ENCODE data around the gene OR6B3. TPM values are rescaled to one million over a fixed set of nuclear protein-coding genes. Genes with fewer than 3 reads are reported as not detected.

The OR6B3 gene
- total RNA-seq, 2 donors from 2014 or later, result not detected

DNA sequence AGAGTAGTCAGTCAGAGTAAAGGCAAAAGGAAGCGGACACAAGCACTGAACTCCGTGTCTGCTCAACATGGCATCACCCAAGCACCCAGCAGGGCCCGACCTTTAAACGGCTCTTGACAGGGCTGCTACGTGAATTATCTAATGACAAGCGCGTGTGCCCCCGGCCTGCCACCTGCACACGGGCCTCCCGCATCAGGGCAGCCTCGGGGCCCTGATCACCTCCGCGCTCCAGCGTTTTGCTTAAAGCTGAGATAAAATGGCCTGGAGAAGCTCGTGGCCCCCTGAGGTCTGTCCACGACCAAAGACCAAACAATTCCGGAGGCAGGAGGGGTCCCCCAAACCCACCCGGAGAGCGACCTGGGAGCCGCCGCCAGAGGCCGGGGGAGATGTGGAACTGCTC lies 28.6 kb downstream of the OR6B3 start:
- no peaks in the 10 kb centered on the region for H3K27me3 ChIP-seq
- intact Hi-C loops (cut with DNase I), result no loop called here
- H3K27ac ChIP-seq, result peak overlapping the region; percentile 80 to 98 (median 92)
- ATAC-seq (no peak), DNase-seq (peak in 1 of 4 donors; percentile 18)
- TF ChIP-seq POLR2A (IDR thresholded peaks at IDR 0.05), result no peak
- TF ChIP-seq, protein P1, sequence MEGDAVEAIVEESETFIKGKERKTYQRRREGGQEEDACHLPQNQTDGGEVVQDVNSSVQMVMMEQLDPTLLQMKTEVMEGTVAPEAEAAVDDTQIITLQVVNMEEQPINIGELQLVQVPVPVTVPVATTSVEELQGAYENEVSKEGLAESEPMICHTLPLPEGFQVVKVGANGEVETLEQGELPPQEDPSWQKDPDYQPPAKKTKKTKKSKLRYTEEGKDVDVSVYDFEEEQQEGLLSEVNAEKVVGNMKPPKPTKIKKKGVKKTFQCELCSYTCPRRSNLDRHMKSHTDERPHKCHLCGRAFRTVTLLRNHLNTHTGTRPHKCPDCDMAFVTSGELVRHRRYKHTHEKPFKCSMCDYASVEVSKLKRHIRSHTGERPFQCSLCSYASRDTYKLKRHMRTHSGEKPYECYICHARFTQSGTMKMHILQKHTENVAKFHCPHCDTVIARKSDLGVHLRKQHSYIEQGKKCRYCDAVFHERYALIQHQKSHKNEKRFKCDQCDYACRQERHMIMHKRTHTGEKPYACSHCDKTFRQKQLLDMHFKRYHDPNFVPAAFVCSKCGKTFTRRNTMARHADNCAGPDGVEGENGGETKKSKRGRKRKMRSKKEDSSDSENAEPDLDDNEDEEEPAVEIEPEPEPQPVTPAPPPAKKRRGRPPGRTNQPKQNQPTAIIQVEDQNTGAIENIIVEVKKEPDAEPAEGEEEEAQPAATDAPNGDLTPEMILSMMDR (IDR thresholded peaks at IDR 0.05), result no peak
- peaks cover 0 to 11% of the 10 kb centered on the region in 2 donors for H3K36me3 ChIP-seq (replicated peaks in 1 of 2; ENCODE audit: insufficient read depth in 1 of 2, low read depth in 2 of 2)
- 0% methylated on average over 5 to 22 of the region's 22 CpGs for WGBS, 2 donors
- peak overlapping the region; percentile 79 to 99 for H3K4me3 ChIP-seq
- H3K9me3 ChIP-seq, result no peaks in the 10 kb centered on the region
- H3K4me1 ChIP-seq, result peaks cover 18% of the 10 kb centered on the region

DNA sequence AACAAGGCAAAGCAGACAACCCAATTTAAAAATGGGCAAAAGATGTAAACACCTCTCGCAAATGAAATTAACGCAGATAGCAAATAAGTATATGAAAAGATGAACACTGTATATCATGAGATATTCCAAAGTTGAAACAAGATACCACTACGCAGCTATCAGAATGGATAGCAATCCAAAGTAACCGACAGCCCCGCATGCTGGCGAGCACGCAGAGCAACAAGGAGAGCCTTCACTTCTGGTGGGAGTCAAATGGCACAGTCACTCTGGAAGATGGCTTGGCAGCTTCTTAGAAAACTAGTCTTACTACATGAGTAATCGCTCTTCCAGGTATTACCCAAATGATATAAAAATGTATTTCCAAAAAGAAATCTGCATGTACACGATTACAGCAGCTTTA lies 29.5 kb downstream of the OR6B3 start:
- TF ChIP-seq, protein P1 (IDR thresholded peaks at IDR 0.05), result no peak
- DNase-seq, result no peak
- no peak overlapping the region for H3K27ac ChIP-seq
- no peak overlapping the region for H3K4me3 ChIP-seq
- WGBS, 2 donors, result 64 to 66% methylated on average over 9 of the region's 9 CpGs
- H3K4me1 ChIP-seq, result peaks cover 18% of the 10 kb centered on the region
- no peak for ATAC-seq
- intact Hi-C loops (cut with DNase I), result no loop called here
- no peaks in the 10 kb centered on the region for H3K9me3 ChIP-seq
- peaks cover 0 to 13% of the 10 kb centered on the region in 2 donors for H3K36me3 ChIP-seq (replicated peaks in 1 of 2; ENCODE audit: insufficient read depth in 1 of 2, low read depth in 2 of 2)
- no peaks in the 10 kb centered on the region for H3K27me3 ChIP-seq

DNA sequence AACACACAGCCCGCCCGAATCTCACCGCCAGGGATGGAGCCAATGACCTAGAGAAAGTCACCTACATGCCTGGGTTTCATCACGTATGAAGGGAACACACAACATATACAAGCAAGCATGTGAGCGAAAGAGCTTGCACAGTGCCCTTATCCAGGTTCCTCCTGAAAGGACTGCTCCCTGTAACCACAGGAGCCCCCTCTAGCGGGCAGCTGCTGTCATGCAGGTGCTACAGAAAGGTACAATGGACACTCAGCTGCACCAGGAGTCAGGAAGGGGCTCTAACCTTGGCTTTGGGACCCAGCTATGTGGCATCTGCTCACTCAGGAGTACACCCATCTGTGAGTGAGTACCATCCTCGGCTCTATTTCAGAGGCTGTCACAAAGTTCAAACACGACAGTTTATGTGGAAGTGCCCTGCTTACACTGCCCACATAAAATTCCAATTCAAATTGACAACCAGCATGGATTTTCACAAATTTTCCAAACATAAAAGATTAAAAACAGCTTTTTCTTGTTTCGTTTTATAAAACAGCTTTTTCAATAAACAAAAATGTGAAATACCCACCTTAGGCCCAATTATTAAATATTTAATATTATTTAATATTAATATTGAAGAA lies 31.7 kb downstream of the OR6B3 start:
- WGBS, 2 donors, result 52 to 58% methylated on average over 7 to 9 of the region's 9 CpGs
- H3K4me3 ChIP-seq, result no peak overlapping the region
- peaks cover 18% of the 10 kb centered on the region for H3K4me1 ChIP-seq
- DNase-seq, result peak; percentile 66 to 79 (median 69)
- H3K9me3 ChIP-seq, result no peaks in the 10 kb centered on the region
- ATAC-seq, result no peak
- TF ChIP-seq POLR2A (IDR thresholded peaks at IDR 0.05), result no peak
- TF ChIP-seq, protein P1 (IDR thresholded peaks at IDR 0.05), result peak; percentile 43 to 68 (median 49)
- H3K27ac ChIP-seq, result no peak overlapping the region
- intact Hi-C loops (cut with DNase I), result no loop called here
- H3K27me3 ChIP-seq, result no peaks in the 10 kb centered on the region
- peaks cover 6 to 22% of the 10 kb centered on the region in 2 donors for H3K36me3 ChIP-seq (replicated peaks in 1 of 2; ENCODE audit: insufficient read depth in 1 of 2, low read depth in 2 of 2)

DNA sequence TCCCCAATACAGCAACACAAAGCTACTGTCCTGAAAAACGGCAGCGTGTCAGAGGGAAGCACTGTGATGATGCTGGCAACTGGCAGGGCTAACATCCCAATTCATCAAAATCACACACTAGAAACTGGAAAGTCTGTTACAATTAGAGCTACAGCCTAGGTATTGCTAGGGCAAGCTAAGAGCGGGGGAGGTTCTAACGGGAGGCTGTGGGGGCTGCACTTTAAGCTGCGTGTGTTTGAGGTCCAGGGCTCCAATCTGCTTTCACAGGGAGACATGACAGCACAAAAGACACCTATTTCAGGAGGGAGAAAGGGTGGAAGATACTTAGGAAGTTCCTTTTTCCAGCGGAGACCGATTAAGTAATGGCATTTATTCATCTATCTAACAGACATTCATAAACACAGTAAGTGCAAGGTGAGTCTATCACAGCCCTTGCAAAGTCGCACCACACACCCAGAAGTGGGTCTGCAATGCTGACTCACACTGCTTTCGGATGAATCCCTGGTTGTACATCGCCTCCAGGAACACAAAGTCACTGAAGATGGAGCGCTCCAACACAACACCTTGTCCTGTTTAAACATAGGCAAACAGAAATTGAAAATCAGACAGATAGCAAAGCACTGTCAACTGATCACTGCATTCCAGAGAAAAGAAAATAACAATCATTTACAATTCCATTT lies 35.1 kb downstream of the OR6B3 start:
- Histone ChIP-seq H3K4me3 (no peak overlapping the region), H3K9me3 (no peaks in the 10 kb centered on the region), H3K36me3 (replicated peaks in 1 of 2; ENCODE audit: insufficient read depth in 1 of 2, low read depth in 2 of 2) (peaks cover 6 to 35% of the 10 kb centered on the region in 2 donors), H3K27me3 (no peaks in the 10 kb centered on the region), H3K27ac (no peak overlapping the region), H3K4me1 (peaks cover 5% of the 10 kb centered on the region)
- no peak for DNase-seq
- TF ChIP-seq, protein P1 (IDR thresholded peaks at IDR 0.05), result no peak
- TF ChIP-seq POLR2A (IDR thresholded peaks at IDR 0.05), result no peak
- WGBS, 2 donors, result 87 to 92% methylated on average over 11 of the region's 11 CpGs
- intact Hi-C loops (cut with DNase I), result no loop called here
- ATAC-seq, result no peak

All from body of pancreas (tissue), 4 donors.